HepG2 (cell line): Measurements from ENCODE around the gene ZDHHC14. TPM values are rescaled to one million over a fixed set of nuclear protein-coding genes. Genes with fewer than 3 reads are reported as not detected.

Experiments
- IKZF5 ChIP-seq: IDR thresholded peaks from 2 replicates; pipeline ENCODE4 v1.6.1; 2018; ENCODE audit warnings: missing genetic modification reagents, mild to moderate bottlenecking, missing compliant biosample characterization
- JARID2 ChIP-seq: sonication (generic); formaldehyde crosslinking; IDR thresholded peaks from 2 replicates; pipeline ENCODE4 v1.8.1; 2023; ENCODE audit warnings: missing genetic modification reagents, inconsistent platforms; ENCODE audit not compliant: insufficient replicate concordance
- KLF12 ChIP-seq: sonication (generic); formaldehyde crosslinking; IDR thresholded peaks from 2 replicates; pipeline ENCODE4 v1.4.0; 2020; ENCODE audit warnings: missing genetic modification reagents, borderline replicate concordance
- MEIS1 ChIP-seq: sonication (generic); formaldehyde crosslinking; IDR thresholded peaks from 2 replicates; pipeline ENCODE4 v1.9.0; 2021; ENCODE audit warnings: mild to moderate bottlenecking, missing genetic modification reagents, moderate library complexity, borderline replicate concordance
- NCOA5 ChIP-seq: sonication (generic); formaldehyde crosslinking; IDR thresholded peaks from 2 replicates; pipeline ENCODE4 v1.4.0; 2020; ENCODE audit warnings: missing genetic modification reagents
- NONO ChIP-seq, 2 experiments: fragments of 450-650 bp in 1 of 2; sonication (generic) in 1 of 2; formaldehyde crosslinking in 1 of 2; IDR thresholded peaks in 1 of 2; conservative IDR thresholded peaks in 1 of 2; 2 replicates each; pipeline versions ENCODE4 v1.6.1 to v1.8.0; 2017 to 2022; ENCODE audit warnings: mild to moderate bottlenecking in 1 of 2, missing genetic modification reagents in 1 of 2, moderate library complexity in 1 of 2
- POLR2G ChIP-seq: fragments of 200-400 bp; formaldehyde crosslinking; IDR thresholded peaks from 2 replicates; pipeline ENCODE4 v1.6.1; 2018; ENCODE audit warnings: mild to moderate bottlenecking, low read depth, low read length, moderate library complexity
- SNAI1 ChIP-seq: sonication (generic); formaldehyde crosslinking; IDR thresholded peaks from 2 replicates; pipeline ENCODE4 v1.5.0; 2020; ENCODE audit warnings: mild to moderate bottlenecking, missing genetic modification reagents, borderline replicate concordance
- STAT5B ChIP-seq: sonication (generic); formaldehyde crosslinking; IDR thresholded peaks from 2 replicates; pipeline ENCODE4 v1.4.0; 2020; ENCODE audit warnings: missing genetic modification reagents
- ZKSCAN5 ChIP-seq: sonication (generic); formaldehyde crosslinking; IDR thresholded peaks from 2 replicates; pipeline ENCODE4 v1.5.1; 2020; ENCODE audit warnings: mild to moderate bottlenecking, missing genetic modification reagents
- ZNF124 ChIP-seq: sonication (generic); formaldehyde crosslinking; IDR thresholded peaks from 2 replicates; pipeline ENCODE4 v1.4.0; 2020; ENCODE audit warnings: missing genetic modification reagents
- ZNF280B ChIP-seq: sonication (generic); formaldehyde crosslinking; IDR thresholded peaks from 2 replicates; pipeline ENCODE4 v1.5.0; 2020; ENCODE audit warnings: missing genetic modification reagents, mild to moderate bottlenecking, borderline replicate concordance
- ZNF333 ChIP-seq: sonication (generic); formaldehyde crosslinking; IDR thresholded peaks from 2 replicates; pipeline ENCODE4 v1.4.0; 2020; ENCODE audit warnings: mild to moderate bottlenecking, missing genetic modification reagents, borderline replicate concordance
- ZNF652 ChIP-seq: IDR thresholded peaks from 2 replicates; pipeline ENCODE4 v1.6.1; 2016; ENCODE audit warnings: low read depth, borderline replicate concordance
- ZNF670 ChIP-seq: sonication (generic); formaldehyde crosslinking; IDR thresholded peaks from 2 replicates; pipeline ENCODE4 v1.8.0; 2022; ENCODE audit warnings: mild to moderate bottlenecking, missing genetic modification reagents, borderline replicate concordance
- ZNF75D ChIP-seq: sonication (generic); formaldehyde crosslinking; IDR thresholded peaks from 2 replicates; pipeline ENCODE4 v1.8.1; 2023; ENCODE audit warnings: missing genetic modification reagents, mild to moderate bottlenecking, borderline replicate concordance
- ZNF816 ChIP-seq: sonication (generic); formaldehyde crosslinking; IDR thresholded peaks from 2 replicates; pipeline ENCODE4 v1.8.0; 2022; ENCODE audit warnings: missing genetic modification reagents, mild to moderate bottlenecking, borderline replicate concordance
- ZNF850 ChIP-seq: sonication (generic); formaldehyde crosslinking; conservative IDR thresholded peaks from 2 replicates; pipeline ENCODE4 v1.9.0; 2021; ENCODE audit warnings: mild to moderate bottlenecking, missing genetic modification reagents
- polyA plus RNA-seq, 8 experiments: library from polyadenylated mRNA; depleted of rRNA in 3 of 8; stranded (reverse) in 7 of 8; unstranded in 1 of 8; fragments of >200 nt; fragmentation: Illumina TruSeq in 4 of 8; extraction: Trizol in 4 of 8; gene quantifications; 2 replicates each; pipeline versions ENCODE4 v1.2.1 to v1.2.3, GENCODE V29; 2011 to 2016; ENCODE audit warnings: low read depth in 4 of 8, missing spikeins in 1 of 8, mixed read lengths in 1 of 8; ENCODE audit not compliant: insufficient read depth in 1 of 8
- total RNA-seq, 5 experiments: library from RNA; depleted of rRNA; stranded (reverse); fragments of >200 nt; fragmentation: Illumina TruSeq; extraction: Trizol; gene quantifications; 2 replicates each; pipeline ENCODE4 v1.2.3, GENCODE V29; 2016; ENCODE audit warnings: low read depth in 1 of 5
- TF ChIP-seq, protein P1 (sequence below): sonication (generic); formaldehyde crosslinking; conservative IDR thresholded peaks from 2 replicates; pipeline ENCODE4 v1.4.0; 2020; ENCODE audit warnings: missing genetic modification reagents
- TF ChIP-seq, protein P2 (sequence below): sonication (generic); formaldehyde crosslinking; IDR thresholded peaks from 2 replicates; pipeline ENCODE4 v1.5.1; 2020; ENCODE audit warnings: missing genetic modification reagents, mild to moderate bottlenecking, borderline replicate concordance

ZDHHC14 gene
- total and polyA plus RNA-seq, 2 of the 13 experiments (the other 11 are each of a cell fraction or from before 2014, with no cell fraction given): 3.7 to 9.5 TPM

DNA sequence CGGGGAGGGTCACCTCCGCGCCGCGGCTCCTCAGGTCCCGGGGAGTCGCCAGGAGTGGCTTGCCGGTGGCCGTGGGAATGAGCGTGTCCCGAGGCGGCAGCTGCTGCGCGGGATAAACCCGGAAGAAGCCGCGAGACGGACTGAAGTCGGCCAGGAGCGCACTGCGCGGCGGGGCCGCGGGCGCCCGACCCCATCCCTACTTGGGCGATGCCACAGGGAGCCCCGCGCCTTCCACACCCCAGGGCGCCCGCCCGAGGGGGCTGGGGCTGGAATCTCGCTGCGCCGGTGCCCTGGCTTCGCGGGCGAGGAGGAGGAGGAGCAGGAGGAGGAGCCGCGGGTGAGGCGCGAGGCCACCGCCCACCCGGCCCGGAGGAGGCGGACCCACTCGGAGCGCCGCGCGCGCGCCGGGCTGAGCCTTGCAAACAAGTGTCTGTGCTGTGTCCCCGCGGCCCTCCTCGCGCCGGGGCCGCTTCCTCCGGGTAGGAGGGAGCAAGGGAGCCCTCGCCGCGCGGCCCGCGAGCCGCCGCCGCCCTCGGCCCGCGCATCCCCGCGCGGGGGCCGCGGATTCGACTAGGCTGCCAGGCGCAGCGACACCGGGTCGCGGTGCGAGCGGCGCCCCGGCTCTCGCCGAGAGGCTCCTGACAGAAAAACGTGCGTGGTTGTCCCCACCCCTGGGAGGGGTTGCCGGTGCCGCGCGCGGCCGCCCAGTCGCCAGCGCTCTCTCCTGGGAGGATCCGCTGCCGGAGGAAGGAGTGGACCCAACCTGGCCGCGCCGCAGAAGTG lies at the start of gene ZDHHC14 (continued):
- TF ChIP-seq, protein P1, sequence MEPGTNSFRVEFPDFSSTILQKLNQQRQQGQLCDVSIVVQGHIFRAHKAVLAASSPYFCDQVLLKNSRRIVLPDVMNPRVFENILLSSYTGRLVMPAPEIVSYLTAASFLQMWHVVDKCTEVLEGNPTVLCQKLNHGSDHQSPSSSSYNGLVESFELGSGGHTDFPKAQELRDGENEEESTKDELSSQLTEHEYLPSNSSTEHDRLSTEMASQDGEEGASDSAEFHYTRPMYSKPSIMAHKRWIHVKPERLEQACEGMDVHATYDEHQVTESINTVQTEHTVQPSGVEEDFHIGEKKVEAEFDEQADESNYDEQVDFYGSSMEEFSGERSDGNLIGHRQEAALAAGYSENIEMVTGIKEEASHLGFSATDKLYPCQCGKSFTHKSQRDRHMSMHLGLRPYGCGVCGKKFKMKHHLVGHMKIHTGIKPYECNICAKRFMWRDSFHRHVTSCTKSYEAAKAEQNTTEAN (CRISPR knock-in tag): no peak
- TF ChIP-seq, protein P2, sequence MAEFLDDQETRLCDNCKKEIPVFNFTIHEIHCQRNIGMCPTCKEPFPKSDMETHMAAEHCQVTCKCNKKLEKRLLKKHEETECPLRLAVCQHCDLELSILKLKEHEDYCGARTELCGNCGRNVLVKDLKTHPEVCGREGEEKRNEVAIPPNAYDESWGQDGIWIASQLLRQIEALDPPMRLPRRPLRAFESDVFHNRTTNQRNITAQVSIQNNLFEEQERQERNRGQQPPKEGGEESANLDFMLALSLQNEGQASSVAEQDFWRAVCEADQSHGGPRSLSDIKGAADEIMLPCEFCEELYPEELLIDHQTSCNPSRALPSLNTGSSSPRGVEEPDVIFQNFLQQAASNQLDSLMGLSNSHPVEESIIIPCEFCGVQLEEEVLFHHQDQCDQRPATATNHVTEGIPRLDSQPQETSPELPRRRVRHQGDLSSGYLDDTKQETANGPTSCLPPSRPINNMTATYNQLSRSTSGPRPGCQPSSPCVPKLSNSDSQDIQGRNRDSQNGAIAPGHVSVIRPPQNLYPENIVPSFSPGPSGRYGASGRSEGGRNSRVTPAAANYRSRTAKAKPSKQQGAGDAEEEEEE (CRISPR knock-in tag): no peak
- TF ChIP-seq ZNF124 (CRISPR knock-in tag): no peak
- no peak for TF ChIP-seq NONO (IDR thresholded peaks at IDR 0.05)
- peak; percentile 81; the same call in 1 of the 2 replicates for TF ChIP-seq NONO (CRISPR knock-in tag; conservative IDR thresholded peaks at IDR 0.05)
- TF ChIP-seq IKZF5 (CRISPR knock-in tag): peak; percentile 20; the same call in 1 of the 2 replicates
- TF ChIP-seq ZNF816: 0 out of 2 replicates have a peak, but pooled peaks have one; percentile 15
- TF ChIP-seq ZNF850 (CRISPR knock-in tag): peak; percentile 75; the same call in 1 of the 2 replicates
- no peak for TF ChIP-seq JARID2 (CRISPR knock-in tag)
- no peak for TF ChIP-seq ZNF75D (CRISPR knock-in tag)
- TF ChIP-seq ZNF652 (CRISPR knock-in tag): no peak
- no peak for TF ChIP-seq KLF12 (CRISPR knock-in tag)
- no peak for TF ChIP-seq ZKSCAN5 (CRISPR knock-in tag)
- TF ChIP-seq NCOA5 (CRISPR knock-in tag): no peak
- no peak for TF ChIP-seq STAT5B
- TF ChIP-seq ZNF280B (CRISPR knock-in tag): peak; percentile 26; the same call in 1 of the 2 replicates
- 0 out of 2 replicates have a peak, but pooled peaks have one; percentile 26 for TF ChIP-seq ZNF333 (CRISPR knock-in tag)
- TF ChIP-seq POLR2G: peak; percentile 83
- TF ChIP-seq MEIS1 (CRISPR knock-in tag): 0 out of 2 replicates have a peak, but pooled peaks have one; percentile 31
- 0 out of 2 replicates have a peak, but pooled peaks have one; percentile 43 for TF ChIP-seq SNAI1 (CRISPR knock-in tag)
- TF ChIP-seq ZNF670 (CRISPR knock-in tag): no peak; the same call in 1 of the 2 replicates
